Measurements from ENCODE around the gene PDE4D.
"Not testable (repeated sequence)": the region's sequence is repeated elsewhere in the genome, so short reads cannot be mapped to it uniquely, and the experiment has no call there.

Gene PDE4D

DNA sequence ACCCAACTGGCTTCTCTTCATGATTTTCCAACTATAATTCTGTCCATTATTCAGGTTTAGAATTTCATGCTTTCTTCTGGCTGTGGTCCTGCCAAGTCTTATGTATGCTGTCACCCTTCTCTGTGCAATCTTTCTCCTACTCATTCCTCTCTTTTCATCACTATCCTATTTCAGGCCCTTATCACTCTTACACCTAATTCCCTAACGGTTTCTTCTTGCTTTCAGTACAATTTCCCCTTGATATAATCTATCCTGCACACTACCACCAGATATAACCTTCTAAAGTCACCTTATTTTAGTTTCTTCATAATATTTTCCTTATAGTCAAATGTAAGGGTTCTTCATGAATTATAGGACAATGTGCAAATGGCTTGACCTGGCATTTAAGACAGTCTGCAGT, 874.4 kb downstream of the PDE4D start:
- no peak for DNase-seq

DNA sequence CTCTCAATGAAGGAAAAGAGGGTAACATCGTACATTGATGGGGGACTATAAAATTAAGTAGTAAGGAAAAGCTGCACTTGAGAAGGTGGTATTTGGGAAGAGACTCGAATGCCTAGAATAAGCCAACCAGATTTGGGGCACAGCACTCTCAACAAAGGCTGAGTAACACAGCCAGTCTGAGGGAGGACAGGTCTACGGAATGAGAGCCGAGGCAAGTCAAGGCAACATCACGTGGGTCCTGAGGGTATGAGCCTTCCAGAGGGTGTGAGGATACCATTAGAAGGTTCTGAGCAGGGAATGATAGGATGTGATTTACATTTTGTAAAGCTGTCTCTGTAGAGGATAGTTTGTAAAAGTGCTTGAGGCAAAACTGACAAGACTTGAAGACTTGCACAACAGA, 876.6 kb downstream of the PDE4D start:
- DNase-seq = no peak

DNA sequence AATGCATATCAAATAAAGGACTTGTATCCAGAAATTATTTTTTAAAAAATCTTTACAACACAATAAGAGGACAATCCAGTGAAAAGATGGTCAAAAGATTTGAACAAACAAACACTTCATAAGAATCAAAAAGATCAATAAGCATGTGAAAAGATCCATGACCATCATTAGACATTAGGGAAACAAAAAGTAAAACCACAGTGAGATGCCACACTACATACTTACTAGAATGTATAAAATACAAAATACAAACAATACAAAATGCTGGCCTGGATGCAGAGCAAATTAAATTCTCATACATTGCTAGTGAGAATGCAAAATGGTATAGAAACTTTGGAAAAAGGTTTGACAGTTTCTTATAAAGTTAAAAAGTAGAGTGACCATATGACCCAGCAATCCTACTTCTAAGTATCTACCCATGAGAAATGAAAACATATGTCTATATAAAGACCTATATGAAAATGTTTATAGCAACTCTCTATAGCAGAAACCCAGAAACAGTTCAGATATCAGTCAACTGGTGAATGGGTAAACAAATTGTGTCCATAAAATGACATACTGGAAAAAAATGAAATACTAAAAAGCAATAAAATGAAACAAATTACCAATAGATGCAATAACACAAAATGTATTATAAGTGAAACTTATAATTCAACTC, 884.6 kb downstream of the PDE4D start:
- DNase-seq = no peak

DNA sequence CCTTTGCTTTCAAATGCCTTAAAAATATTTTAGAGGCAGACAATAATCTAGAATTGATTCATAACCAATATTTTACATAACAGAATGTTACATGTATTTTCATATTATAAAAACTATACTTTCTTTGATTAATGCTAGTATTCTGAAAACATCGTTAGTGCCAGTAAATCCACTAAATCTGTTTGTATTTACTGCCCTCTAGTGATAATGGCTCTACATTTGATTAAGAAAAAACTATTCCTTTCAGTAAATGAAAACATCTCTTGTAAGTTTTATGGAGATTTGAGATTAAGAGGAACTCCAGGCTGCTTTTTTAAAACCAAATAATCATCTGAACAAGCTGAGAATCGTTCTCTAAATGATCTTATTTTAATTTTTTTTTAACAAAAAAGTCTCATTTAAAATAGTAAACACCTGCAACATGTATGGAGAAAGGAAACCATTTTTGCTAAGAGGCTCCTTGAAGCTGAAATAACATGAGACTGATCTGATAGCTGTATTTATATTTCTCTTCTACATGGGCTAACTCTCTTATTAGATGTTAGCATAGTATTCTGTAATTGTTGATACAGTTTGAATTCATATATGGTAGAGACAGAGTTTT, 886.0 kb downstream of the PDE4D start:
- DNase-seq = peak; percentile 41

DNA sequence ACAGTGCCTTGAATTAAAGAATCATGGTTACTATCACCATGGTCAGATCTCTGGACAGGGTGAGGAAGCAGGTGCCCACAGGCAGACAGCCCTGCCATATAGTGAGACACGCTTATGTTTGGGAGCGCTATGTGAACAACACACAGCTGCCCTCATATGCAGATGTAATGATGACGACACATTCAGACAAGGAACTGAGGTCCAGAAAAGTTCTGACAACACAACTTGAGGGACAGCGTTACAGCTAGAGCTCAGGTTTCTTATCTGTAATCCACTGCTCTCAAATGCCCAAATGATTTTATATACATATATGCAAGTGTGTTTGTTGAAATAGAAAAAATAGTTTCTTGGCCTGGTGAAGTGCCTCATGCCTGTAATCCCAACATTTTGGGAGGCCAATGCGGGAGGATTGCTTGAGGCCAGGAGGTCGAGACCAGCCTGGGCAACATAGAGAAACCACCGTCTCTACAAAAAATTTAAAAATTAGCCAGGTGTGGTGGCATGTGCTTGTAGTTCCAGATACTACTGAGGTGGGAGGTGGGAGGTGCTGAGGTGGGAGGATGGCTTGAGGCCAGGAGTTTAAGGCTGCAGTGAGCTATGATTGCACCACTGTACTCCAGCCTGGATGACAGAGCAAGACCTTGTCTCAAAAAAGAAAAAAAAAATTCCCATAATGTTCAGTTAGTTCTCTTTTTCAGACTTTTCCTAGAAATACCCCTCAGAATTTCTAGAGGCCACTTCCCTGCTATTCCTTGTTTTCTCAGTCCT, 887.4 kb downstream of the PDE4D start:
- no peak for DNase-seq

DNA sequence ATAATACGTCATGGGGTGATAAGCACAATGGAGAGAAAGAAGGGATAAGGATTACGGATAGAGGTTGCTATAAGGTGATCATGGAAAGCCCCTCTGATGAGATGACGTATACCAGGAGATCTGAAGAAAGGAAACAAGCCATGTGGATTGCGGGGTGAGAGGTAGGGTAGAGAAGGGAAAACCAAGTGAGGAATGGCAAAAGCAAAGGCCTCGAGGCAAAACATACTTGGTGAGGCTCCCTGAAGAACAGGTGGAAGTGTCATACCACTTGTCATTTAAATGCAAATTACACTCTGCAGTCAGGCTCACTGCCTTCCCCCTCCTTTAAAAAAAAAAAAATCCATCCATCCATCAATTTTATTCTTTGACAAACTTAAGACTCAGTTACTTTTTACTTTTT, 889.9 kb downstream of the PDE4D start:
- DNase-seq = no peak

DNA sequence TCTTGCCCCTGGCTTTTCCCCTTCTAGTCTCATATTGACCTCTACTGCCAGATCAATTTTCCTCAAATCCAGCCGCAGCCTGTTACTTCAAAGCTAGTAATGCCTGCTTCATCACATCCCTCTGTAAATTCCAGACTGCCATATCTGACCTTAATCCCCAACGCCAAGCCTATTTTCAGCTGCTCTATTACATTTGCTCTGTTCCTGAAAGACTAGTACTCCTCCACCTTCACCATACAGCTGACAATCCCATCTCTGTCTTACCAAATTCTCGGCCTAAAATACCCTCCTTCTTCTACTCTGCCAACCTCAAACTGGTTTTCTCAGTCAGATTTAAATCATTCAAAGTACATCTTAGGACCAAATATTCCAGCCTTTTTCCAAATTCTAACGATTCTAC, 890.4 kb downstream of the PDE4D start:
- no peak for DNase-seq

DNA sequence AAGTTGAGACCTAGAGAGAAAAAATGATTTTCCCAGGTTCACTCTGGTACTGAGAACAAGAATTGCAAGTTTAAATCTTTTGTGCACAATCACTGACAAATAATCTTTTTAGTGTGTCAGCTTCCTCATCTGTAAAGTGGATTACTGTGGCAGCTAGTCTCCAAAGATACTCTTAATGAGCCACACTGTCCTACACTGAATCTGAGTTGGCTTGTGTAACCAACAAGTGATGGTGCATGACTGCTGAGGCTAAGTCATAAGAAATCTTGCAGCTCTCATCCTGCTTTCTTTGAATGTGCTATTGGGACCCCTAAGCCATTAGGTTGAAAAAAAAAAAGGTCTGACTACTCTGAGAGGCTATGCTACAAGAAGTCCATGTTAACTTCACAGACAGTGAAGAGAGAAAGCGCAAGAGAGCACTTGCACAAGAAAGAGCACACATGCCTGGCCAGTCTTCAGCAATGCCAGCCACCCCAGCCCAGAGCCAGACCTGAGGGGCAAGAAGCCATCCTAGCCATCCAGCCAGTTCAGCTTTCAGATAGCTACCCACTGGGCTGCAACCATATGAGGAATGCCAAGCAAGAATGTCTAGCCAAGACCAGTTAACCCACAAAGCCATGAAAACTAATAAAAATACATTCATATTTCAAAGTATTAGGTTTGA, 891.2 kb downstream of the PDE4D start:
- DNase-seq = no peak

DNA sequence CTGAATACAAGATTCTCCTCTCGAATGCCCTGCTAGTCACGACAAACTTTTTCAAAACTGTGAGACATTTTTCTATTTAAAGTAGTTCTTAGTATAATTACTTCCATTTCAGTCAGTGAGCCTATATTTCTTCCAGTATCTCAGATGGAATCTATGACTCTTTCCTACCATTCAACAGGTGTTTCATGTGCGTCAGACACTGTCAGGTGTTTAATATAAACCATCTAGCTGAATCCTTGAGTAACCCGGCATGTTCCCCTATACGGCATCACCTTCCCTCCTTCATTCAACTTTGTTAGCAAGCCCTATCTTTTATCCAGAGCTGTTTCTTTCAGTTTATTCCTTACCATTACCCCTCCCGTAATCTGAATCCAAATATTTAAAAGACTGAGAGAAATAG, 891.8 kb downstream of the PDE4D start:
- no peak for DNase-seq

DNA sequence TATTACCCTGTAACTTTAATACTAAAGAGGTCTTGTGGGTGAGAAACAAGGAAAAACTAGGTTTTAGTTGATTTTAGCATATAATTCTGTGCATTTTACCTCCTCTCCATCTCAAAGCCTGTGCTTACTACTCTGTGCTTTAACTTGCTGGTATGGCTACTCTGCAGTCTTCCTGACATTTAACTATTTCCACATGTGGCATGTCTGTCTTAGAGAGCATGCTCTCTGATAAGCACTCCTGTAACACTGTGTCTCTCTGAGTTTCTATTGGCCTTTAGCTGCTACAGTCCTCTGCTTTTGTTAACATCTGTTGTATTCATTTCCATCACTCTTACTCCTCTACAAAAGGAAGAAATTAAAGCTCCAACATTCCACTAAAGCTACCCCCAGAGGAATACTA, 892.4 kb downstream of the PDE4D start:
- no peak for DNase-seq

DNA sequence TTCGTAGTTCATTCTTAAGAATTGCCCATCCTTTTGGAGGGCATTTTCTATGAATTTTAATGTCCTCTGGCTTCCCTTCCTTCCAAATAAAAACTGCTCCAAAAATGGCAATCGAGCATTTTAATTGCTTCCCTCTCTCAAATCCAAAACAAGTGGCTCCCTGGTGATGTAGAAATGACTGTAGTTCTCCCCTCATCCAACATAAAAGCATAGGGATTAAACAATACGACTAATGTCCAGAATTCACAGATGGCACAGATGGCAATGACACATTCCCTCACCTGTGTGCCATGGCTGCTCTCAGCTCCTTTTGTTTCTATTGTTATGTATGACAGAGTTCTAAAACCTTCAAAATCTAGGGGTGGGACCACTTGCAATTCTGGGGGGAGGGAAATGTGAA, 893.3 kb downstream of the PDE4D start:
- DNase-seq = no peak

DNA sequence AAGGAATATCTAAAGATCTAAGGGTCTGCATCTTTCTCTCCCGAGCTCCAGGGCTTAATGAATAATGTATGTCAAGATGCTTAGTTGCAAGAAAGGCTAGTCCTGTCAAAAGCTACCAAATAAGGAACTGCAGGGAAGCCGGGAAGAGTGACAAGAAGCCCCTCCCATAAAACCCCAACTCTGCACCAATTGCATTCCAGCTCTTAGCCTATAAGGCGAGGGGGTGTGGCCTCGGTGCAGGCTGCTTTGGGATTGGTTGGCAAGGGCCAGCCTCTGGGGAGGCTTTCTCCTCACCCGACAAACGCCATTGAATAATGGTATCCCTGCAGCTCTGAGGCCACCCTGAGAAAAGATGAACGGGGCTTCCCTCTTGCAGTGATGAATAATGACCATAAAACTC, 893.7 kb downstream of the PDE4D start:
- DNase-seq = no peak

DNA sequence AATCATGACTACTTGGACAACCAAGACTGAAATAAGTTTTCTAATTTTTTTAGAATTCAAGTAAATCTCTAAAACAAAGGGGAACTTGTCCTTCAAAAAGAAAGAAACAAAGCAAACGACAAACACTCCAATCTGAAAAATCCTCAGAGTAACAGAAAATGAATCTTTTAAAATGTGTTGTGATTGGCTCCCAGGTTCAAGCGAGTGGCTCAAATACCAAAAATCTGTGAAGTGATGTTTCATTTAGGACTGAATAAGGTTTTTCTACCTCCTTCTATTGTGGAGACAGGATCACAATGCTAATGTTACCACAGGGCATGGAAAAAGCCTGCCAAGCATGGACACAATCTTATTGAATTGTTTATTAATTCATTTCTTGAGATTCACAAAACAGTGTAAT, 895.0 kb downstream of the PDE4D start:
- DNase-seq = no peak

DNA sequence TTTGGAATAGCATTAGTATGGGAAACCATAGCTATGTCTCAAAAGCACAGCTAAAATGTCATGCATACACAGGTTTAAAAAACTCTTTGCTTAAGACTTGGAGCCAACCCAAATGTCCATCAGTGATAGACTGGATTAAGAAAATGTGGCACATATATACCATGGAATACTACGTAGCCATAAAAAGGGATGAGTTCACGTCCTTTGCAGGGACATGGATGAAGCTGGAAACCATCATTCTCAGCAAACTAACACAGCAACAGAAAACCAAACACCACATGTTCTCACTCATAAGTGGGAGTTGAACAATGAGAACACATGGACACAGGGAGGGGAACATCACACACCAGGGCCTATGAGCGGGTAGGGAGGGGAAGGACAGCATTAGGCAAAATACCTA, 897.7 kb downstream of the PDE4D start:
- DNase-seq = not testable (repeated sequence)

DNA sequence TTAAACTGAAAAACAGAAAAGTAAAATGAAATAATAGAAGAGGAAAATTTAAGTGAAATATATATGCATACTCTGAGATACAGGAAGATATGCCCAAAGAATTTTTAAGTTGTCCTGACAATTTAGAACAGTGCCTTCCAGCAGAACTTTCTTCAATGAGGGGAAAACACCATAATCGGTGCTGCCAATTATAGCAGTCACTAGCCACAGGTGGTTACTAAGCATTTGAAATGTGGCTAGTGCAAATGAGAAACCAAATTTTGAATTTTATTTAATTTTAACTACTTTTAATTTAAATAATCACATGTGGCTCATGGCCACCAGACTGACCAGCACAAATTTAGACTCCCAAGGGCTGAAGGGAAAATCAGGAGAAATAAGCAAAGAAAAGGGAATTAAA, 900.1 kb downstream of the PDE4D start:
- DNase-seq = no peak

DNA sequence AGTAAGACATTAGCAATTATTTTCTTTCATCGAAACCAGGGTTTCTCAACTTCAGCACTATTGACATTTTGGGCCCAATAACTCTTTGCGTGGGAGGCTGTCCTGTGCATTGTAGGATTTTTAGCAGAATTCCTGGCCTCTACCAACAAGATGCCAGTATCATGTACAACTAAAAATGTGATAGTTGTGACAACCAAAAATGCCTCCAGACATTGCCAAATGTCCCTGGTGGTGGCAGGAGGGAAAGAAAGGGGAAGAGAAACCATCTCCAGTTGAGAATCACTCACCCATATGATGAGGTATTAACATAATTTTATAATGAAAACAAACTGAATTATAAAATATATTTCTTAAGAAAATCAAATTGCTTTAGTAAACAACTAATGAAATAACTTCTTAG, 904.6 kb downstream of the PDE4D start:
- DNase-seq = no peak

DNA sequence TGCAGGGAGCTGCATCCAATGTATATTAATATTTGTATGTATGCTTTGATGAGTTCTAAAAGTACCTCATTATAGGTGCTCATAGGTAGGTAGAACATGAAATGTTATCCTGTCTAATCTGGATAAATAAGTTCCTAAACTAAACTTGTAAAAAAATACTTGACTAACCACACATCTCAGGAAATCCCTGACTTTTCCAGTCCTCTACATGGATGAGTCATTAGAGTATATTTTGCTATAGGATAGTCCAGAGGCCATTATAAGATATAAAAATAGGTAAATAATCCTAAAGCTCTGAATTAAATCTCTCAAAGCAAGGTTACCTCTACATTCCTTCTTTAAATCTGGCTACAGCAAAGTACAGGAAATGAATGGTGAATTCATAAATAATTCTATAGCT, 906.3 kb downstream of the PDE4D start:
- DNase-seq = no peak

DNA sequence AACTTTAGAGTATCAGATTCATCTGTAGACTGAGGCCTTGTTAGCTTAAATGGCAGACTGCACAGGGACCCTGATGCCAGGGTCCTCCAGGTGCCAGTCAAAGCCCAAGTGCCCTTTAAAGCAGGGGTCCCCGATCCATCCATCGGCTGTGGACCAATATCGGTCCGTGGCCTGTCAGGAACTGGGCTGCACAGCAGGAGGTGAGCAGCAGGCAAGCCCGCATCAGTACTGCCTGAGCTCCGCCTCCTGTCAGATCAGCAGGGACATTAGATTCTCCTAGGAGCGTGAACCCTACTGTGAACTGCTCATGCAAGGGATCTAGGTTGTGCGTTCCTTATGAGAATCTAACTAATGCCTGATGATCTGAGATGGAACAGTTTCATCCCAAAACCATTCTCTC, 907.2 kb downstream of the PDE4D start:
- DNase-seq = no peak

DNA sequence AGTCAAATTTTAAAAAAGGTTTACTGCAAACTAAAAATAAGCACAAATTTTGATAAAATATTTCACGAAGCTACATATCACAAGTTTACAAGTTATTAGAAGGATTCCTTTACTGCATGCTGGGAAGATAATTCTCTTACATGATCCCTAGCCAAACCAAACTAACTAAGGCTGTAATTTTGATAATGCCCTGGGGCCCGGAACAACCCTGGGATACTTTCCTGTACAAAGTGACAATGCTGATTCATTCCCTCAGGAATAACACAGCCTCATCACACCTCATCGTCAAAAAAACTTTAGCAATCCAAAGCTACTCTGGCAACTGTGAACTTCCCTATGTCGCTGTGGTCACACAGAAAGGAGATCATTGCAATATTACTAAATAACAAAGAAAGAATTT, 907.8 kb downstream of the PDE4D start:
- no peak for DNase-seq

DNA sequence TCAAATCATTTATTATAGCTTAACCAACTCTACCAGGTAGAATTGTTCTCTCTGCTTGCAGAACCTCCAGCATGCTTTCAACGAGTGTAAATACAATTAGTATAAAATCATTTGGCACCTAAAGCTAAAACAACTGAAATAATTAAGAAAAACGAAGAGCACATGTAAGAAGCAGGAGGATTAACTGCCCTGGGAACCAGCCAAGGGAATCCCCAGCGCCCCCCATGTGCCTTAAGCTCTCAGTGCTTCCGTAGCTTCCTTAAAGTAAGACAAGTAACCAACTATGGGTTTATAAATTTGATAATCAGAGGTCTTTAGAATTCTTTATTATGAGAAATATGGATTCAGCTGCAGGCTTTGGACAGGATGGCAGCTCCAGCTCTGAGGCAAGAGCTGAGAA, 908.2 kb downstream of the PDE4D start:
- no peak for DNase-seq

DNA sequence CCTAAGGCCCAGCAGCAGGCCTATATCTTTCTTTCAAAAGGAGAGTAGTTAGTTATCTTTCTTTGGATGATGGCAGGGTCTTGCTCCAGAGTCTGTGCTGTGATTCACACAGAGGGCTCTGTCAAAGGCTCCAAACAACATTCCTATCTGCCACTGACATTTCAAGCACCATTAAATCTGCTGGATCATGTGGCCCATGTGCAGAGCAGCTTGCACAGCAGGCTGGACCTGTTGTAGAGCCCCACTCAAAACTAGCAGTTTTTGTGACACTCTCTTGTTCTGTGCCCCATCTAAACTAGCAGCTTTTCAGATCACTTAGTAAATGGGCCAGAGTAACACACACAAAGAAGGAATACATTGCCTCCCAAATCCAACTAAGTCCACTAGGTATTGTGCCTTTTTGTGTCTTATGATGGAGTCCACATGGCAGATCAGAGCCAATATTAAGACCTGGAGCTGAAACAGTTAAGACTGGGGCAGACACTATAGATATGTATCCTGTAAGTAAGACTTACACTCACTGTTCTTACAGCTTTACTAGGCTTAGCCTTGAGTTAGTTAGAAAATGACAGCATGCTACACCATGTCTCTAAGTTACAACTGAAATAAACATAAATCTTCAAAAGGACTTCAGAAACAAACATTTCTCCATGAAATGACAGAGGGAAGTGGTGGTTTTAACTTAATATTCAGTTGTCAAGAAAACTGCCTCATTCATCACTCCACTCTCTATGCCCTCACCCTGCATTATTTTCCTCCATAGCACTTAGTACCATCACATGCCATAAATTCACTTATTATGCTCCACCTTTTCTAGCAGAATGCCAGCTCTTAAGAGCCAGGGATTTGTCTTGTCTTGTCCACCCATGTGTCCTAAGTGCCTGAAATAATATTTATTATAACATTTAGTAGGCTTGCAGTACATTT, 909.7 kb downstream of the PDE4D start:
- DNase-seq = no peak

DNA sequence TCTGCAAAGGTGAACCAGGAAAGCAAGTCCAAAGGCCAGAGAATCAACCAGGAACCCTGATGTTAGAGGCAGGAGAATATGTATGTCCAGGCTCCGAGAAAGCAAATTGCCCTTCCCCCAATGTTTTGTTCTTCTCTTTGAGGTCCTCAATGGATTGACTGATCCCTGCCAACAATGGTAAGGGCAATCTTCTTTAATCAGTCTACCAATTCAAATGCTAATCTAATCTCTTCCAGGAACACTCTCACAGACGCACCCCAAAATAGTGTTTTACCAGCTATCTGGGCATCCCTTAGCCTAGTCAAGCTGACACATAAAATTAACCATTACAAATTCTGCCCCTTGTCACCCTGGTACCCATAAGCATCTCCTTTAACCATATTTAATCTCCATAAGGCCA, 912.6 kb downstream of the PDE4D start:
- no peak for DNase-seq

DNA sequence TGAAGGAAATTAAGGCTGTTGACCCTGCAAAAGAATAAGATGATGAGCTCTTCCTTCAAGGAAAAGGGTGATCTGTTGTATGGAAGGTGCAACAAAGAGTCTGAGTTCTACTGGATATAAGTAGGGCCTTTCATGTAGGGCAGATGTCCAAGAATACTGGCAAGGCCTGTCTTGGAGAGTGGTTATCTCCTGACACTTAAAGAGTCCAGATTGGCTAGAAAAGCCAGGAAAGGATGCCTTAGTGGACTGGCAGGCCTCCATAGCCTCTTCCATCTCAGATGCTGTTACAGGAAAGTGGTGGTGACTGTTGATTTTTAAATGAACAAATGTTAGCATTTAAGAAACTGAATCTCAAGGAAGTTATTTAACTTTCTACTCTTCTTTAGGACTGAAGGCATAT, 914.4 kb downstream of the PDE4D start:
- DNase-seq = no peak
